Activated CD4-positive, alpha-beta T cell treated with anti-CD3 and anti-CD28 coated beads for 48 hours (primary cell): ENCODE measurements around the gene CRYBB1.

Source experiments
- DNase-seq: peaks from one replicate; pipeline ENCODE4 v3.0.0-alpha.2; 2020

The CRYBB1 gene

DNA sequence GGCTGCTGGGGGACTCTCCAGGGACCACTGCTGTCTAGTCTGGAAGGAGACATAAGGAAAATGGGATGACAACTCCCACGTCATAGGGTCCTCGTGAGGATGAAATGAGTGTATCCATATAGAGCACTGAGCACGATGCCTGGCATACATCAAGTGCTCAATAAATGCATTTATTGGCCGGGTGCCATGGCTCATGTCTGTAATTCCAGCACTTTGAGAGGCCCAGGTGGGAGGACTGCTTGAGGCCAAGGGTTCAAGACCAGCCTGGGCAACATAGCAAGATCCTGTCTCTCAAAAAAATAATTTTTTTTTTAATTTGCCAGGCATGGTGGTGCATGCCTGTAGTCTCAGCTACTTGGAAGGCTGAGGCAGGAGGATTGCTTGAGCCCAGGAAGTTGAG is 15.7 kb downstream of the CRYBB1 start:
- DNase-seq = no peak

GRCh38 chr22:26601726-26602125 is 16.1 kb downstream of the CRYBB1 start:
- DNase-seq = no peak

- DNase-seq = no peak
Measured at GRCh38 chr22:26599505-26599904, 18.3 kb downstream of the CRYBB1 start.

- DNase-seq = no peak
Measured at GRCh38 chr22:26597480-26597879, 20.3 kb downstream of the CRYBB1 start.

DNA sequence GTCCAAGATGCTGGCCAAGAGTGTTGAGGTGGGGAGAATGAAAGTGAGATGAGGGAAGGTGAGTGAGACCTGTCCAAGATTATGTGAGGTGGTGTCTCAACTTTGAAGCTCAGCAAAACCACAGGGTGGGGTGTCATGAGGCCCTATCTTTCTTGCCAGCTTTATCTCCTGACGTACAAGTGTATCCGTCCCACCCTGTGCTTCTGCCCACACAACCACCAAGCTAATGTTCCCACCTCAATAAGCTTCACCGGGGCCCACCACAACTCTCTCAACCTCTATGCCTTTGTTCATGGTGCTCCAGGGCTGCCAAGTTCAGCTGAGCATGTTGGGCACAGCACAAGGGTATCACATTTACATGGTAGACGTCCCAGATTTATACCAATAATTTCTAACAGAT is 20.8 kb downstream of the CRYBB1 start:
- no peak for DNase-seq

GRCh38 chr22:26593763-26594162 is 24.1 kb downstream of the CRYBB1 start:
- no peak for DNase-seq

- peak; percentile 46 for DNase-seq
Measured at GRCh38 chr22:26592421-26592891, 25.4 kb downstream of the CRYBB1 start.

DNA sequence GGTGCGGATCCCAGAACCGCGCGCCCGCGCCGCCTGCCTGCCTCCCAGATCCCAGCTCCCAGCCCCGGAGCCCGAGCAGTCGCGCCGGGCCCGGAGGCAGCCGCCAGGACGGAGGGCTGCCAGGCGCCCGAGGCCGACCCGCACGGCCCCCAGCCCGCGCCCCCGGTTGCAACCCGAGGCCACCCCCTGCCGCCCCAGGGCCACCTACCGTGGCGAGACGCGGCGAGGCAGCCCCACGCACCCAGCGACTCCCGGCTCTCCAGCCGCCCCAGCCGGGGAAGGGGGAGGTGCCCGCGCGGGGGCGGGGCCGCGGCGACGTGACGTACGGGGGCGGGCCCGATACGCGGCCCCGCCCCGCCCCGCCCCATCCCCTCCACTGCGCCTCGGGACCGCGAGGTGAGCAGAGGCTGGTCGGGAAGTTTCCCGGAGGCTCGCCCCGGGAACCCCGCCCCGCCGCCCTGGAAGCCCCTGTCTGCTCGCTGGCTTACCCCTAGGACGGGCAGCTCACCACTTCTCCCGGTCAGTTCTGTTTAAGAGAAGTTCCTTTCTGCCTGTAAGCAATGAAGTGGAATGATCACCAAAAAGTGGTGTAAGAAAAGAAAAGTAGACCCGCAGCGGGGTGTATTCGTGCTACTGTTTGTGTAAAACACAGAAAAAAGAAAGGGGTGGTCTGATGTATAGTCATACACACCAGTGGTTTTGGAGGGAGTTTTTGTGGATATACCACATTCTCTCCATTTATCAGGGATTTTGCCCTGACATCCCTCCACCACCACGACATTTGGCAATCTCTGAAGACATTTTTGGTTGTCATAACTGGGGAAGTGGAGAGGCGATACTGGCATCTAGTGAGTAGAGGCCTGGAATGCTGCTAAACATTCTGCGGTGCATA is 27.7 kb downstream of the CRYBB1 start, which contains the start of gene TPST2:
Gene TPST2, minus strand, starts transcription at position 288 of the 892 bp plus-strand sequence. CDS start 48,502 bp downstream, outside the sequence.
- DNase-seq = peak; percentile 79

- peak; percentile 39 for DNase-seq
Measured at GRCh38 chr22:26589367-26589844, 28.4 kb downstream of the CRYBB1 start.

DNA sequence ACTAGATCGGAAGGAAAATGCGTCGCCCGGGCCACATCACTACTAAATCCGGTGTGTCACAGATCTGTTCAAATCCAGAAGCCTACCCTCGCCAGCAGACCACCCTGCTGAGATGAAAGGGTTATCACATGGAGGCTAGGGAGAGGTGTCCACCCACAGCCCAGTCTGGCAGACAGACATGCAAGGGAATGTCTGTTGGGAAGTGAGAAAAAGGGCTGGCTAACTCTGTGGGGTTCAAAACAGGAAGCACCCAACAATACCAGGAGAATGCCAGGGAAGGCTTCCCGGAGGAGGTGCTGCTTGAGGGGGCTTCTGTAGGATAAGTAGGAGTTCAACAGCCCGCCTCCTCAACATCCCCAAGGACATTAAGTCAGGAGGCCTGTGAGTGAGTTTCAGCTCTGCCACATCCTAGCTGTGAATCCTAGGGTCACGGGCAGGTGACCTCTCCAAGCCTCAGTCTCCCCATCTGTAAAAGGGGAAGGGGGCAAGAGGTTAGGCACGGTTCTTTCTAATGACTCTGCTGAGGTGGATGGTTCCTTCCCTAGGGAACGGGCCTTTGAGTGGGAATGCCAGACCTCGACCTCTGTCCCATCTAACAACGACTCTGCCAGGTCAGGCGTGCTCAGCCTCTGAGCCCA is 29.0 kb downstream of the CRYBB1 start:
- no peak for DNase-seq

GRCh38 chr22:26587991-26588613 is 29.7 kb downstream of the CRYBB1 start:
- no peak for DNase-seq

- no peak for DNase-seq
Measured at GRCh38 chr22:26586556-26587325, 31.1 kb downstream of the CRYBB1 start.

- no peak for DNase-seq
Measured at GRCh38 chr22:26585104-26585790, 32.6 kb downstream of the CRYBB1 start.

DNA sequence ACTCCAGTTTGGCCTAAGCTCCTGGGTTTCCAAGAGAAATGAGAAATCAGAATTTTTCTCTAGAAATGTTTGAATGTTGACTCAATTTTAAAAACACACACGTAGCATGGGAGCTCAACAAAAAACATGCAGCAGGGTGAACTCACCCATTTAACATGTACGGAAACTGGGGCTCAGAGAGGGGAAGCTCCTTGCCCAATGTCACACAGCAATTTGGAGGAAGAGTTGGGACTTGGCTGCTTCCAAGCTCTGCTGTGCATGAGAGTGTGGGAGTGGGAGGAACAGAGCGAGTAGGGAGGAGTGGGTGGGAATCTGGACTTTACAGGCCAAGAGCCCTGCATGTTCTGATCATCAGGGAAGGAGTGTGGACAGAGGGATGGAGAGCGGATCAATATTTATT is 33.8 kb downstream of the CRYBB1 start:
- DNase-seq = no peak

DNA sequence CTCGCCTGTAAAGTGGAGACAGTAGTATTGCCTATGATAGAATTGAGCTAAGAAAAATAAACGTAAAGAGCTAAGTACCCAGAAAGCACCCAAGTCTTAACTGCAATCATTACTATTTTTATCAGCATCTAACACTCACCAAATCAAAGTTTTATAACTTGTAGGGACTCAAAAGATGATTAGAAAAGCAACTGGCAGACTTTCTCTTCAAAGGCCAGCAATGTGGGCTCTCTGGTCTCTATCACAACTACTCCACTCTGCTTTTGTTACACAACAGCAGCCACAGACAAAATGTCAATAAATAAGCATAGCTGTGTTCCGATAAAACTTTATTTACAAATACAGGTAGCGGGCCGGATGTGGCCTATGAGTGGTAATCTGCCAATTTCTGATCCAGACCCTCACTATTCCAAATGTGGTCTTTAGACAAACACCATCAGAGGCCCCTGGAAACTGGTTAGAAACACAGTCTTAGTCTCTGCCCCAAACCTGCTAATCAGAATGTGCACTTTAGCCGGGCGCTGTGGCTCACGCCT is 36.1 kb downstream of the CRYBB1 start:
- DNase-seq = no peak

- no peak for DNase-seq
Measured at GRCh38 chr22:26581026-26581425, 36.8 kb downstream of the CRYBB1 start.

DNA sequence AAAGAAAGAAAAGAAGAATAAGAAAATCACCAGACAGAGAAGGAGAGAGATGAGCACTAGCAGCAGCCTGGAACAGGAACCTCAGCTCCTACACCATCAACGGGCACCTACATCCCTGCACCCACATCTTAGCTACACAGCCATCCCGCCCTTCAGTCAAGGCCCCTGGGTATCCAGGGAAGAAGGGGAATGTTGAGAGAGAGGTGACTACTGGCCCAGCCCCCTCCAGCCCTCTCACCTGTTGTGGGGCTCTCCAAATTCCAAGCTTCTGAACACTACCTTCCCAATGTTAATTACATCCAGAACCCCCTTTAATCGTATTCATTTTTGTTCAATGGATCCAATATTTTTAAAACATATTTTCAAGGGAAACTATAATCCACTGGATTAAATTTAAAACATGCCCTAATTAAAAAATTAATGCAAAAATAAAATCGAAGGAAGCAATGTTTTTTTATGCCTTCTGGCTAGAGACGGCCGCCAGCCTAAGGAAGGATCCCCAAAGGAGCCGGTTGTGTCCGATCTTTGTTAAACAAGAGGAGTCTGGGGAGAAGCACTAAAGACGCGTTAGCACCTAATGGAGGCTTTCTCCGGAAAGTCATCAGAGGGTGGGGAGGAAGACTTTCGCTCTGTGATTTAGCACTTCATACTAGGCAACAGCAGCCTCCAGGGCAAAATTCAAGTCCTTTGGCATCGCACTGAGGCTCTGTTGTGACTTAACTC is 37.4 kb downstream of the CRYBB1 start:
- DNase-seq = no peak

- peak; percentile 66 for DNase-seq
Measured at GRCh38 chr22:26579331-26579886, 38.4 kb downstream of the CRYBB1 start.

GRCh38 chr22:26577081-26577480 is 40.7 kb downstream of the CRYBB1 start:
- no peak for DNase-seq

DNA sequence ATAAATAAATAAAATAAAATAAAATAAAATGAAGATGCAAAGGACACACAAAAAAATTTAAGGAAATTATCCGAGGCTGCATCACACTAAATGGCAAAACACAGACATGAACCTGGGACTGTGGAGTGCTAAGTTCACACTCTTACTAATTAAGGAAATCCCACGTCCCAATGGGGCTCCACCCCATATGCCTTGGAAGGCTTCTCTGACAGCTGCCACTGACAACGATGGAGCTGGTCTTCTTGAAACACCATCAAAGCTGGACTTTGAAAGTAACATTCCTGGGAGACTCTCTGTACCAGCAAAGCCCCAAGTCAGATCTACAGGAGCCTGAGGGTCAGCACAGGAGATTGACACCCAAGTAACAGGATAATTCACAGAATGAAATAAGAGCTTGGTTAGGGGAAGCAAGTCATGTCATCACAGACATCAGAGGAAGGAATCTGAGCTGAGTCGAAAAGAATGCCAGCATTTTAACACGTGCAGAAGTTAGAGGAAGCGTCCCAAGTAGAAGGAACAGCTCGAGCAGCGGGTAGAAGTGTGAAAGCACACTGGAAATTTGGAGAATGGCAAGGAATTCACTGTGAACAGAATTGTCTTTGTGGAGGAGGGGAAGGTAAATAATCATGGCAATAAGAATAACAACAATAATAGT is 41.7 kb downstream of the CRYBB1 start:
- no peak for DNase-seq
